Left renal cortex interstitium (tissue), 4 donors: ENCODE results near the gene PEF1. TPM values are rescaled to one million over a fixed set of nuclear protein-coding genes. Genes with fewer than 3 reads are reported as not detected.
"Not testable (repeated sequence)": the region's sequence is repeated elsewhere in the genome, so short reads cannot be mapped to it uniquely, and the experiment has no call there.

ENCODE experiments used
- DNase-seq, 4 donors: peaks; one replicate each; pipeline ENCODE4 v3.0.0-alpha.2; 2013; ENCODE audit warnings: low read depth in 4 of 4, low spot score in 2 of 4, missing footprints in 1 of 4
- polyA plus RNA-seq, 4 donors: library from polyadenylated mRNA; unstranded; fragments of 120-200 nt; gene quantifications; one replicate each; pipeline ENCODE4 v1.2.1, GENCODE V29; 2013; ENCODE audit not compliant: insufficient read length in 4 of 4

Gene PEF1
- polyA plus RNA-seq, 4 donors, result 70.0 to 80.1 (median 79.1) TPM

DNA sequence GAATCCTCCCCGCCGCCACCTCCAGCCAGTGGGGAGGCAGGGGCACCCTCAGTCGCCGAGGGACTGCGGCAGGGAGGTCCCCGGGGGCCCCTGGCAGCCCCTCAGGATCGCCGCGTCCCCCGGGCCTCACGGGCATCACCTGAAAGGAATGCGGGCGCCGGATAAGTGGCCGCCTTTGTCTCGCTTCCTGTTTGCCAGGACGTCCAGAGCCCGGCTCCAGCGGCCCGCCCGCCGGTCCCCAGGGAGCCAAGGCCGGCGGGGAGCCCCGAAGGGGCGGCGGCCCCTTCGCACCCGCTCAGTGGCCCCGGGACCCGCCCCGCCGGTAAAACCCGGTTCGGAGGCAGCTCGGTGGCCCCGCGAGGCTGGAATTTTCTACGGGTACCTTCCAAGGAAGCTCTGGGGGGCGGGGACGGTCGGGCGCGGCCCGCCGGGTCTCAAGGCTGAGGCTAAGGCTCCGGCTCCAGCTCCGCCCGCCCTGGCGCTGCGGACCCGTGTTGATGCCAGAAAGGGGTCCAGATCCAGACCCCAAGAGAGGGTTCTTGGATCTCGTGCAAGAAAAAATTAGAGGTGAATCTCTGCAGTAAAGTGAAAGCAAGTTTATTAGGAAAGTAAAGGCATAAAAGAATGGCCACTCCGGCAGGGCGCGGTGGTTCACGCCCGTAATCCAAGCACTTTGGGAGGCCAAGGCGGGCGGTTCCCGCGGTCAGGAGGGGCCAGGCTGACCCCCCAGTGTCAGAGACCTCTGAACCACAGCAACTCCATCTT is 55.7 kb downstream of the PEF1 start:
- DNase-seq, result no peak

DNA sequence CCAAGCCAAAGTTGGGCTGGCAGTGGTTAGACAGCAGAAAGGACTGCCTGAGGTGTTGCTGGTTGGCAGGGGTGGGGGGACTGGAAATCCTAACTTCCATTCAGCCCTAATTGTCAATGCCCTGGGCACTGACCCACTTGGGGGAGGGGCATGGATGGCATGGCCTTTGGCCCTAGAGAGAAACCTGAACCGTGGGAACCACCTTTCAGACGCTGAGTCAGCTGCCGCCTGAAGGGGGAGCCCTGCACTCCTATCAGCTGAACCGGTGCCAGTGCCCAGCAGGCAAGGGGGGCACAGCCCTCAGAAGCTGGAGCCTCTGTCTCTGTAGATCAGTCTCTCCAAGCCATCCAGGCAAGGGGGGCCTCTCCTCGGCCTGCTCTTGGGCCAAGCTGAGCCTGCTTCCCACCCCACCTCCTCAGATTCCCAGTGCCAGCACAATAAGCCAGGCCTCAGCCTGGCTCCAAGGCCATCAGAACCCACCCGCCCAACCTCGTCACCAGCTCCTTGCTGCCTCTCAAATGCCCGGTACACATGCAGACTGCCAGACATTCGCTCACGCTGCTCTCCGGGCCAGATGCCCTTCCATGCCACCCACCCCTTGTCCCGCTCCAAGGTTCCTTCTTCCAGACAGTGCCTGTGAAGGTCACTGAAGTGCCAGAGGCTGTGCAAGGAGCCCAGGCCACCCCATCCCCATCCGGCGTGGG is 56.8 kb downstream of the PEF1 start:
- no peak for DNase-seq

DNA sequence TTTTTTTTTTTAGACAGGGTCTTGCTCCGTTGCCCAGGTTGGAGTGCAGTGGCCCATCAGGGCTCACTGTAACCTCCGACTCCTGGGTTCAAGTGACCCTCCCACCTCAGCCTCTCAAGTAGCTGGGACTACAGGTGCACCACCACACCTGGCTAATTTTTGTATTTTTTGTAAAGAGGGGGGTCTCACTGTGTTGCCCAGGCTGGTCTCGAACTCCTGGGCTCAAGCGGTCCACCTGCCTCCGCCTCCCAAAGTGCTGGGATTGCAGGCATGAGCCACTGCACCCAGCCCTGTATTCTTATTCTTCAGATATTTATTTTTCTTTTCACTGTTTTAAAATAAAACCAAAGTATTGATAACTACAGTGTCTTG is 57.4 kb downstream of the PEF1 start:
- not testable (repeated sequence) for DNase-seq

DNA sequence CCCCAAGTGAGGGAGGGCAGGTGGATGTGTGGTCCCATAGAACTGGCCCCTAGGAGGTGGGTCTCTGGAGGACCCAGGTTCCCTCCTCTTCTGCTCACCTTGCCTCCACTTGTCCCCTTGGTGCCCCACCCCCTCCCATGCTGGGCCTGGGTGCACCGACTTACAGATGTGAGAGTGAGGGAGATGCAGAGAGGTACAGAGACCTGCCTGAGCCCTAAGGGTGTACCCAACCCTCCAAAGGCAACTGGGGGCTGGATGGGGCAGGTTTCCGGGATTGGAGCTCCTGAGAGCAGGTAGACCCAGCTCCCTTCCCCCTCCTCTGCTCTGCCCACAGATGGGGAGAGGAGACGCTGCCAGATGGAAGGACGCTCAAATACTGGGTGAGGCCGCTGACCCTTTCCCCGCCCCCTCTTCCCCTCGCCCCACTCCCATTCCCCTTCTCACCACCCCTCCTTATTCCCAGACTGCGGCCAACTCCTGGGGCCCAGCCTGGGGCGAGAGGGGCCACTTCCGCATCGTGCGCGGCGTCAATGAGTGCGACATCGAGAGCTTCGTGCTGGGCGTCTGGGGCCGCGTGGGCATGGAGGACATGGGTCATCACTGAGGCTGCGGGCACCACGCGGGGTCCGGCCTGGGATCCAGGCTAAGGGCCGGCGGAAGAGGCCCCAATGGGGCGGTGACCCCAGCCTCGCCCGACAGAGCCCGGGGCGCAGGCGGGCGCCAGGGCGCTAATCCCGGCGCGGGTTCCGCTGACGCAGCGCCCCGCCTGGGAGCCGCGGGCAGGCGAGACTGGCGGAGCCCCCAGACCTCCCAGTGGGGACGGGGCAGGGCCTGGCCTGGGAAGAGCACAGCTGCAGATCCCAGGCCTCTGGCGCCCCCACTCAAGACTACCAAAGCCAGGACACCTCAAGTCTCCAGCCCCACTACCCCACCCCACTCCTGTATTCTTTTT is 58.0 kb downstream of the PEF1 start:
- no peak for DNase-seq

DNA sequence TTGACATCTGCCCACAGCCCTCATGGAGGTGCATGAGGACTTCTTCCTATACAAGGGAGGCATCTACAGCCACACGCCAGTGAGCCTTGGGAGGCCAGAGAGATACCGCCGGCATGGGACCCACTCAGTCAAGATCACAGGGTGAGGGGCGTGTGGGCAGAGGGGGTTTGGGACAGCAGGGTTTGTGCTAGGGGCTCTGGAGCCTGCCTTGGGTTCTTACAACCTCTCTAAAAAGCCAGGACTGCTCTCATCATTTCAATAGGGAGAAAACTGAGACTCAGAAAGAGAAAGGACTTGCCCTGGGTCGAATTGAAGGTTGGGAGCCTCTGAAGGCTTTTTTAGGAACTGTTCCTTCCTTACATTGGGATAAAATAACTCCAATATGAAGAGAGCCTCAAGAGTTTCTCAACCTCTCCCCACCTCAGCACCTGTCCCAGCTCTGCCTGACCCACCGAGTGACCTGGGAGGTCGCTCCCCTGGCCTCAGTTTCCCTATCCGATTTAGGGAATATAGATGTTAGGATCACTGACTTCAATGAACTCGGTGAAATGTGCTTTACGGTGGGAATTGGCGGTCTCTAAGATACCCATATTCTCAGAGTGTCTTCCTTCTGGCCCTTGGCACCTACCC is 58.8 kb downstream of the PEF1 start:
- DNase-seq, result no peak

DNA sequence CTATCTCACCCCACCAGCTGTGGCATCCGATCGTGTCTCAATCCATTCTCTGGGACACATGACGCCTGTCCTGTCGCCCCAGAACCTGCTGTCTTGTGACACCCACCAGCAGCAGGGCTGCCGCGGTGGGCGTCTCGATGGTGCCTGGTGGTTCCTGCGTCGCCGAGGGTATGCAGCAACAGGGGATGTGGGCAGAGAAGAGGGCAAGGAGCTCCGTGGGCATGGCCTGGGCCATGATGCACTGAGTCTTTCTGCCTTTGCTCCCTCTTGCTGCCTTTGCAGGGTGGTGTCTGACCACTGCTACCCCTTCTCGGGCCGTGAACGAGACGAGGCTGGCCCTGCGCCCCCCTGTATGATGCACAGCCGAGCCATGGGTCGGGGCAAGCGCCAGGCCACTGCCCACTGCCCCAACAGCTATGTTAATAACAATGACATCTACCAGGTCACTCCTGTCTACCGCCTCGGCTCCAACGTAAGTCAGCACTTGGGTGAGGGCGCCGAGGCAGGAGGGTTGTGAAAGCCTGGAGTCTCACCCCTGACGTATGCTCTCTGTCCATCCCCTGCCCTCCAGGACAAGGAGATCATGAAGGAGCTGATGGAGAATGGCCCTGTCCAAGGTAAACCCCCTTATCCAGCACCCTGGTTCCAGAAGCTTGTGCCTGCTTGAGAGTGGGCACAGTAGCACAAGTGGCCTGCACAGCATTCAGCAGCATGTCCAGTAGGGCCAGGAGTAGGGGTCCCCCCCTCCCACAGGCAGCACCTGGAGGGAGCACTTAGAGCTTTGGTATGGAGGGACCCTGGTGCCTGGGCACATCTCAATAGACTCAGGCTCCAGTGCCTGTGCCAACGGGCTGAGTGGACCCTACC is 59.6 kb downstream of the PEF1 start:
- no peak for DNase-seq

DNA sequence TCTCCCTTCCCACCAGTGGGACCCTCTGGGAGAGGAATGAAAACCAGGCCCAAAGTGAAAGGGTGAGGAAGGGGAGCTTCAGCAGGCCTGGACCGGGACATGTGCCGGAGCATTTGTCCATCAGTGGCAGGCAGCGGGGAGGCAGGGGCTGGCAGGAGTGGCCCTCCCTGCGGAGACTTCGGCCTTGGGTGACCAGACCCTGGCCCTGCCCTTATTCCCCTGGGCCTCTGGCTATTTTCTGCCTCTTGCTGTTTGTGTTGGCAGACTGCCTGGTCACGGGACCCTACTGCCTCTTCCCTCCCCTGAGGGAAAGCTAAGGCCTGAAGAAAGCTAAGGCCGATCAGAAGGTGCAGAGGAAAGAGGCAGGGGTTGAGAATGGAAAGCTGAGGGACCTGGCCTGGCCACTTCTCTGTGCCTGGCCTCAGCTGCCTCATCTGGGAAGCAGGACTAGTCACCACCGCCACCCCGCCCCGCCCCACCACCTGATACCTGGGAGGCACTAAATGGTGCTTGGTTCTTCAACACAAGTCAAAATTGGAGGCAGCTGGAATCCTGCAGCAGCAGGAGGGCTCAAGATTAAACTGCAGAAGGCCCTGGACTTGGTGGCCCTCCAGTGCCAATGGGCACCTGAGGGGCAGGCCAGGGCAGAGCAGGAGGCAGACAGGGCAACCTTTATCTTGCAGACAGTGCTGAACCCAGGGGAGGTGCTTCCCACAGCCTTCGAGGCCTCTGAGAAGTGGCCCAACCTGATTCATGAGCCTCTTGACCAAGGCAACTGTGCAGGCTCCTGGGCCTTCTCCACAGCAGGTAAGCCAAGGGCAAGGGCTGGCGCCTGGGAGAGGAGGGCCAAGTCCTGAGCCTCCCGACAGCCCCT is 60.4 kb downstream of the PEF1 start:
- DNase-seq, result peak in 1 of 4 donors; percentile 83

DNA sequence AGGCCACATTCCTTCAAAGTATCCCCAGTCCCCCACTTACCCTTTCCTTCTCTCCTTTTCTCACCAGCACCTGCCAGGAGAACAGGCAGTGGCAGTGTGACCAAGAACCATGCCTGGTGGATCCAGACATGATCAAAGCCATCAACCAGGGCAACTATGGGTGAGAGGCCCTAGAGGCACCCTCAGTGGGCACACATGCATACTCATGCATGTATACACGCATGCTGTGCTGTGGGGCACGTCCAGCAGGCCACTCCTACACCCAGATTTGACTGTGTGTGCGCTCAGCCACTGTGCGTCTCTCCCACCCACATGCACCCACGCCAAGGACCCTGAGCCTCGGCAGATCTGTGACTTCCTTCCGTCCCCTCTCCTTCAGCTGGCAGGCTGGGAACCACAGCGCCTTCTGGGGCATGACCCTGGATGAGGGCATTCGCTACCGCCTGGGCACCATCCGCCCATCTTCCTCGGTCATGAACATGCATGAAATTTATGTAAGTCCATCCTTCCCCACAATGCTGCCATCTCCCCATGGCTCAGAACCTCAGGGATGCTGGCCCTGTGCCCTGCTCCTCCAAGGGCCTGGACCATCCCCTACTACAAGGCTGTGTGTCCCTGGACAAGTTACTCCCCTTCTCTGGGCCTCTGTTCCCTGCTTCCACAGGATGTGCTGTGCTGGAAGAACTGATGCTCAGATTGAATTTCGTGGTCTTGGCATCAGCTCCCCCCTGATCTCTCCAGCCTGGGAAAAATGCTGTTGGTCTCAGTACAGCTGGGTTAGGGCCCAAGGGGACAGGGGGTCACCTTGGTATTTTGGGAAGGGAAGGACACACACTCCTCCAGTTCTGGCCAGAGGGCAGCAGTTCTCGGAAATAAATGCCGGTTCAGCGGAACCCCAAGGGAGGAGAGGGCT is 61.3 kb downstream of the PEF1 start:
- DNase-seq, result no peak

DNA sequence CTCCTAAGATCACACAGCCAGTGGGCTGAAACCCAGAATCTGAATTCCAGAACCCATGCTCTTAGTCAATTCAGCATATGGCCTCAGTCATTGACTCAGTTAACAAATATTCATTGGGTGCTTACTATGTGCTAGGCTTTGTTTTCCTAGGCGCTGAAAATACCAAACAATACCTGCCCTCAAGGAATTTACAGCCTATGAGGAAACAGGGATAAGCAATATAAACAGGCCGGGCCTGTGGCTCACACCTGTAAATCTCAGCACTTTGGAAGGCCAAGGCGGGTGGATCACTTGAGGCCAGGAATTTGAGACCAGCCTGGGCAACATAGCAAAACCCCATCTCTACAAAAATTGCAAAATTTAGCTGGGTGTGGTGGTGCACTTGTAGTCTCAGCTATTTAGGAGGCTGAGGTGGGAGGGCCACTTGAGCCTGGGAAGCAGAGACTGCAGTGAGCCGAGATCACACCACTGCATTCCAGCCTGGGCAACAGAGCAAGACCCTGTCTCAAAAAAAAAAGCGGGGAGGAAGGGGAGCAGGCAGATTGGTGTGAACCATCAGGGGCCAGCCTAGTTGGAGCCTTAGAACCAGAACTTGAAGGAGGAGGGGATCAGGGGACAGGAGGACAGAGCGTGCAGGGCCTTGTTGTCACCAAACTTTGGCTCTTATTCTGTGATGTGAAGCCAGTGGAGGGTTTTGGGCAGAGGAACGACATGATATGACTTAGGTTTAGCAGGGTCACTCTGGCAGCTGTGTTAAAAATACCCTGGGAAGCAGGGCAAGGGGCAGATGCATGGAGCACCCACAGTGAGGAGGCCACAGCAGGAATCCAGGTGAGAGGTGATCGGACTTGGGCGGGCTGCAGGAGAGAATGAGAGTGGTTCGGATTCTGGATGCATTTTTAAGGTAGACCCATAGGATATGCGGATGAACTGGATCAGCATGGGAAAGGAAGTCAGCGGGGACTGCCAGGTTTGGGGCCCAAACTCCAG is 62.6 kb downstream of the PEF1 start:
- no peak for DNase-seq

DNA sequence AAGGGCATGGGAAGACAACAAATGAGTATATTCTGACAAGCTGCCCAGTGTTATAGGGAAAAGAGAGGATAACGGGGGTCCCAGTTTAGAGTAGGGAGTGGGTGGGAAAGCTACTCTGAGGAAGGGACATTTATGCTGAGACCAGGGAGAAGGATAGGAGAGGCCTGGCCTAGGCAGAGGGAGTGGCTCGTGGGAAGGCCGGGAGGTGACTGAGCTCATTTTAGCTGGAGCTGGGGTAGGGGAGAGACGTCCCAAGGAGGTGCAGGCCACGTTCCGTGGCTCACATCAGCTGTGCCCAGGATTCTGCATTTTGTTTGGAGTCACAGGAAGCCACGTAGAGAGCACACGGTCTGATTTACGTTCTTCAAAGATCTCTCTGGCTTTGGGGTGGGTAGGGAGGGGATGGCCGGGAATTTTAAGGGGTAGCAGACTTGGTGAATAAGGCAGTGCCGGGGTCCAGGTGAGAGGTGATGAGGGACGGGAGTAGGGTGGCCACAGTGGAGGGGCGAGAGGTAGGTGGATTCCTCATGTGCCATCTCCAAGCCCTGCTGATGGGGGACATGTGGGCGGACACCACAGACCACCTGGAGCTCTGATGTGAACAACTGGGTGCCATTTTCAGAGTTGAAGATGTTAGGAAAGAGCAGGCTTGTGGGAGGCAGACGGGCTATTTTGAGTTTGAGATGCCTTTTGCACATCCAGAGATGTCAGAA is 63.6 kb downstream of the PEF1 start:
- no peak for DNase-seq

DNA sequence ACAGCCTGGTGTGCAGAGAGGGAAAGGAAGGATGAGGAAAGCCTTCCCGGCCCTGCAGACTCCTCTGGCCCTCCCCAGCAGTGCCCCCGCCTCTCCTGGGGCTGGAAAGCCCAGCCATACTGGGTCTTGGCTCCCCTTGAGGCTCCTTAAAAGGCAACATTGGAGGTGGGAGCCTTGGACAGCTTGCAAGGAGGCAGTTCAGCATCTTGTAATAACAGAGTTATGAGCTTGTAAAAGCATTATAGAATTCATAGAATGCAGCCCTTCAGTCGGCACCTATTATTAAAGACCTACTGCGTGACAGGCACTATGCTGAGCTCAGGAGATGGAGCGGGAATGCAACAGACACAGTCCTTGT is 64.2 kb downstream of the PEF1 start:
- no peak for DNase-seq

Other genes starting within 250 kb of the PEF1 start
- gene SERINC2, start 231.7 kb downstream of the PEF1 start, polyA plus RNA-seq, result 10 to 100 TPM; 38.4 to 57.1 (median 47.9) TPM
- 10 to 100 TPM; 41.7 to 53.2 (median 43.1) TPM for gene TINAGL1, start 68.4 kb downstream of the PEF1 start, polyA plus RNA-seq
- gene HCRTR1, start 27.2 kb downstream of the PEF1 start, polyA plus RNA-seq, result under 1 TPM; 0.07 to 0.25 (median 0.14) TPM
- gene COL16A1, start 59.1 kb upstream of the PEF1 start, polyA plus RNA-seq, result 10 to 100 TPM; 42.2 to 70.7 (median 53.5) TPM
- 10 to 100 TPM in 3 of 4 donors, 1 to 10 TPM in 1; 9.7 to 18.7 (median 17.9) TPM for gene ADGRB2, start 119.5 kb upstream of the PEF1 start, polyA plus RNA-seq
- gene SPOCD1, start 171.1 kb upstream of the PEF1 start, polyA plus RNA-seq, result under 1 TPM; 0.25 to 0.62 (median 0.28) TPM